Mucosa of descending colon (tissue), 3 donors: ENCODE measurements around the gene NAB2. TPM values are rescaled to one million over a fixed set of nuclear protein-coding genes. Genes with fewer than 3 reads are reported as not detected.
A peak's percentile ranks its signal among the peaks of the same experiment; 100 is the strongest.

Experiments
- ATAC-seq: fragments of 200-7000 bp; cut with Tn5 transposase; one replicate; pipeline ENCODE4 v1.9.1; 2020; ENCODE audit warnings: mild to moderate bottlenecking, moderate library complexity
- DNase-seq, 3 donors: peaks; one replicate each; pipeline ENCODE4 v3.0.0-alpha.2; 2020
- H3K36me3 ChIP-seq: fragments of 200-600 bp; one replicate; pipeline ENCODE4 v1.8.0; 2021; ENCODE audit warnings: low read depth, mild to moderate bottlenecking
- H3K4me1 ChIP-seq: fragments of 200-600 bp; one replicate; pipeline ENCODE4 v1.8.0; 2021; ENCODE audit warnings: low read depth, mild to moderate bottlenecking
- H3K4me3 ChIP-seq: fragments of 200-600 bp; one replicate; pipeline ENCODE4 v1.8.0; 2021; ENCODE audit warnings: mild to moderate bottlenecking
- H3K9me3 ChIP-seq: fragments of 200-600 bp; one replicate; pipeline ENCODE4 v1.8.0; 2021; ENCODE audit warnings: mild to moderate bottlenecking
- intact Hi-C, 2 donors: fragments of 100-400 bp; cut with DNase I in 1 of 2; cut with micrococcal nuclease in 1 of 2; formaldehyde crosslinking; loops; one replicate each; pipeline versions ENCODE4 v1.11.0 to v1.11.1; 2022; cut with DNase I, micrococcal nuclease
- total RNA-seq, 3 donors: library from RNA; stranded (reverse); fragmentation: NEBNext Ultra II Directional in 2 of 3; extraction: Animal tissue kit (Norgen Biotek cat#: 25700) in 2 of 3; gene quantifications; one replicate each; pipeline versions ENCODE4 v1.2.1 to v1.2.4, GENCODE V29; 2021 to 2023
- TF ChIP-seq, protein P1 (sequence below): fragments of 200-600 bp; IDR thresholded peaks from one replicate; pipeline ENCODE4 v1.8.0; 2022; ENCODE audit warnings: antibody characterized with exemption, mild to moderate bottlenecking
- donor health status: DM: no; HTN: no; CAD: no; lungs with moderate emphysema.
- donor health status: DM: no; HTN: no; CAD: no.
- donor health status: DM: no; HTN: yes; CAD: no.

The NAB2 gene
- total RNA-seq, 3 donors from 2014 or later, result 2.6 to 29.3 (median 3.9) TPM

- TF ChIP-seq, protein P1, sequence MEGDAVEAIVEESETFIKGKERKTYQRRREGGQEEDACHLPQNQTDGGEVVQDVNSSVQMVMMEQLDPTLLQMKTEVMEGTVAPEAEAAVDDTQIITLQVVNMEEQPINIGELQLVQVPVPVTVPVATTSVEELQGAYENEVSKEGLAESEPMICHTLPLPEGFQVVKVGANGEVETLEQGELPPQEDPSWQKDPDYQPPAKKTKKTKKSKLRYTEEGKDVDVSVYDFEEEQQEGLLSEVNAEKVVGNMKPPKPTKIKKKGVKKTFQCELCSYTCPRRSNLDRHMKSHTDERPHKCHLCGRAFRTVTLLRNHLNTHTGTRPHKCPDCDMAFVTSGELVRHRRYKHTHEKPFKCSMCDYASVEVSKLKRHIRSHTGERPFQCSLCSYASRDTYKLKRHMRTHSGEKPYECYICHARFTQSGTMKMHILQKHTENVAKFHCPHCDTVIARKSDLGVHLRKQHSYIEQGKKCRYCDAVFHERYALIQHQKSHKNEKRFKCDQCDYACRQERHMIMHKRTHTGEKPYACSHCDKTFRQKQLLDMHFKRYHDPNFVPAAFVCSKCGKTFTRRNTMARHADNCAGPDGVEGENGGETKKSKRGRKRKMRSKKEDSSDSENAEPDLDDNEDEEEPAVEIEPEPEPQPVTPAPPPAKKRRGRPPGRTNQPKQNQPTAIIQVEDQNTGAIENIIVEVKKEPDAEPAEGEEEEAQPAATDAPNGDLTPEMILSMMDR, result no peak
- no peak overlapping the region for H3K4me3 ChIP-seq
- no peaks in the 10 kb centered on the region for H3K9me3 ChIP-seq
- H3K4me1 ChIP-seq, result peaks cover 28% of the 10 kb centered on the region
- ATAC-seq (no peak), DNase-seq (no peak)
- H3K36me3 ChIP-seq, result no peaks in the 10 kb centered on the region
- intact Hi-C loops, result no loop called here
Observed at GRCh38 chr12:57134949-57135348, 46.0 kb downstream of the NAB2 start.

GRCh38 chr12:57135527-57136326 is 46.8 kb downstream of the NAB2 start:
- DNase-seq, result peak in 1 of 3 donors; percentile 72

DNA sequence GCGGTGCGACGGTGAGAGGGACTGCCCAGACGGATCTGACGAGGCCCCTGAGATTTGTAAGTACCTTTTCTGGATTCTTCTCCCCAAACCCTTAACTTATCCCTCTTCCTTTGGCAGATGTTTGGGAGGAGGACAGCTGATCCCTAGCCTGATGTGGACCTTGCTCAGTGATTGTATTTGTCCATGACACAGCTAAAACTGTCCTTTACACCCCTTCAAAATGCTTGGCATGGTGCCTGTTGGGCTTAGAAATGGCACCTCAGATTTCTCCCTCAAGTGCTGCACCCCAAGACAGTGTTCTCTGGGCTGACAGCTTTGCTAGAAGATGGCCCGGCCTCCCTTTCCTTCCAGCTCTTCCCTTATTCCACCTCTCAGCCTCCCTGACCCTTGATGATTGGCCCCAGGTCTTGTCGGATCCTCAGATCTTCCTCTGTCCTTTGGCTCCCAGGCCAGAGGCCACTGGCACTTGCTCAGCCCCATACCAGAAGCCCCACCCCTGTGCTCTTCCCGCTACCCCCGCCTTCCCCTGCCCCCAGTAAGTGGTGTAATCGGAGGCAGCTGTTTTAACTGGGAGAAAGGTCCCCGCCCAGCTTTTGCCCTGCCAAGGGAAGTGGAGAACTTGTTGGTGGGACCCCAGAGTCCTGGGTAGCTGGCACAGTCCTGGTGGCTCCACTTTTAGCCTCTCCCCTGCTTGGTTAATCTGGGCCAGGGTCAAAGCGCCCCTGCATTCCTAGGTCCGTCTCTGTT is 49.8 kb downstream of the NAB2 start:
- Histone ChIP-seq H3K4me3 (no peak overlapping the region), H3K9me3 (no peaks in the 10 kb centered on the region), H3K36me3 (no peaks in the 10 kb centered on the region), H3K4me1 (peaks cover 25% of the 10 kb centered on the region)
- ATAC-seq (peak; percentile 89), DNase-seq (peak; percentile 78 to 88 (median 81))
- TF ChIP-seq, protein P1, result no peak
- intact Hi-C loops, result no loop called here

More at GRCh38 chr12:57135527-57136326, 46.8 kb downstream of the NAB2 start:
- TF ChIP-seq, protein P1, result no peak
- H3K36me3 ChIP-seq, result no peaks in the 10 kb centered on the region
- peak; percentile 11 for ATAC-seq
- no peaks in the 10 kb centered on the region for H3K9me3 ChIP-seq
- no peak overlapping the region for H3K4me3 ChIP-seq
- intact Hi-C loops, result no loop called here
- peaks cover 28% of the 10 kb centered on the region for H3K4me1 ChIP-seq

- Histone ChIP-seq H3K36me3 (no peaks in the 10 kb centered on the region), H3K9me3 (no peaks in the 10 kb centered on the region), H3K4me1 (peaks cover 20% of the 10 kb centered on the region), H3K4me3 (no peak overlapping the region)
- DNase-seq (no peak), ATAC-seq (no peak)
- TF ChIP-seq, protein P1, result no peak
- intact Hi-C loops, result no loop called here
Observed at GRCh38 chr12:57139796-57140649, 51.1 kb downstream of the NAB2 start.

GRCh38 chr12:57141249-57141648 is 52.3 kb downstream of the NAB2 start:
- H3K4me1 ChIP-seq, result peaks cover 25% of the 10 kb centered on the region
- ATAC-seq, result no peak
- no peaks in the 10 kb centered on the region for H3K36me3 ChIP-seq
- intact Hi-C loops, result no loop called here
- no peak overlapping the region for H3K4me3 ChIP-seq
- TF ChIP-seq, protein P1, result no peak
- no peak for DNase-seq
- no peaks in the 10 kb centered on the region for H3K9me3 ChIP-seq
